ENCODE data around the gene PDXP.
"Not testable (repeated sequence)": the region's sequence is repeated elsewhere in the genome, so short reads cannot be mapped to it uniquely, and the experiment has no call there.

PDXP gene

DNA sequence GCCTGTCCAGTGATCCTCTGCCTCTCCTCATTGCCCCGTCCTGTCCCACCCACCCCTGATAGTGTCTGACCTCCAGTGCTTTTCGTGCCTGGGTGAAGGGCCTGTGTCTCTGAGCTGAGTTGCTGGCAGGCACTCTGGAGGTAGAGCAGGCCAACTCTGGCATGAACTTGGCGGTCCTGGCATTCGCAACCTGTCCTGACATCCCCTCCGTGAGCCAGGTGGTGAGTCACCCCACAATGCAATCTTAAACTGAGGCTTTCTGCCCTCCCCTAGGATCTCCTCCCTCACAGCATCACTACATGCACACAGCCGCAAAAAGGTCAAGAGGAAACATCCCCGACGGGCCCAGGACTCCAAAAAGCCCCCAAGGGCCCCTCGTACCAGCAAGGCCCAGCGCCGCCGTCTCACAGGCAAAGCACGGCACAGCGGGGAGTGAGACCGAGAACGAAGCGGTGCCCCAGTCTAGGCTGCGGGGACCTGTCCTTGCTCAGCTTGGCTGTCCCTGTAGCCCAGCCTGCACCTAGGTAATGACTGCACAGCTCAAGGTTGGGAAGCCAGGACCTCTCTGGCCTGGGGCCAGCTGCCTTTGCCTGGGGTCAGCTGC, 32.5 kb downstream of the PDXP start:
- DNase-seq (ENCODE audit: low read depth) = no peak
- H3K4me3 ChIP-seq (ENCODE audit: low read depth, low read length) = no peak overlapping the region
- no peak for TF ChIP-seq CTCF (IDR thresholded peaks at IDR 0.05; ENCODE audit: control insufficient read depth, extremely low read depth, insufficient read depth)

GRCh38 chr22:37692627-37693285, 34.2 kb downstream of the PDXP start:
- TF ChIP-seq CTCF (IDR thresholded peaks at IDR 0.05; ENCODE audit: control insufficient read depth, extremely low read depth, insufficient read depth) = no peak
- no peak for DNase-seq (ENCODE audit: low read depth)
- H3K4me3 ChIP-seq (ENCODE audit: low read depth, low read length) = no peak overlapping the region

DNA sequence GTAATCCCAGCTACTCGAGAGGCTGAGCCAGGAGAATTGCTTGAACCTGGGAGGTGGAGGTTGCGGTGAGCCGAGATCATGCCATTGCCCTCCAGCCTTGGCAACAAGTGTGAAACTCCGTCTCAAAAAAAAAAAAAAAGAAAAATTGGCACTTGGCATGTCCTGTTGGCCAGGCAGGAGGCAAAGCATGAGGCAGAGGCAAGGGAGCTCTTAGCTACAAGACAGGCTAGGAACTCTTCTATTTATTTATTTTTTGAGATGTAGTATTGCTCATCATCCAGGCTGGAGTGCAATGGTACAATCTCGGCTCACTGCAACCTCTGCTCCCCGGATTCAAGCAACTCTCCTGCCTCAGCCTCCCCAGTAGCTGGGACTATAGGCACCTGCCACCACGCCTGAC, 35.6 kb downstream of the PDXP start:
- DNase-seq (ENCODE audit: low read depth); H3K4me3 ChIP-seq (ENCODE audit: low read depth, low read length): not testable (repeated sequence)

DNA sequence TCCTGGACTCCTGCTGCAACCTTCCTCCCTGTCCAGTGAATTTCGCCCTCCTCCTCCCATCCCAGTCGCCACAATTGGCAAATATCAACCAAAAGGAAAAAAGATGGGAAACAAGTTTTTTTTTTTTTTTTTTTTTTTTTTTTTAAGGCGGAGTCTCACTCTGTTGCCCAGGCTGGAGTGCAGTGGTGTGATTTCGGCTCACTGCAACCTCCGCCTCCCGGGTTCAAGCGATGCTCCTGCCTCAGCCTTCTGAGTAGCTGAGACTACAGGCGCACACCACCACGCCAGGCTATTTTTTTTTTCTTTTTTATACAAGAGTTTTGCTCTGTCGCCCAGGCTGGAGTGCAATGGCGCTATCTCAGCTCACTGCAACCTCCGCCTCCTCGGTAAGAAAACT, 37.7 kb downstream of the PDXP start:
- peak overlapping the region; percentile 45 for H3K4me3 ChIP-seq (ENCODE audit: low read depth, low read length)
- not testable (repeated sequence) for DNase-seq (ENCODE audit: low read depth)

DNA sequence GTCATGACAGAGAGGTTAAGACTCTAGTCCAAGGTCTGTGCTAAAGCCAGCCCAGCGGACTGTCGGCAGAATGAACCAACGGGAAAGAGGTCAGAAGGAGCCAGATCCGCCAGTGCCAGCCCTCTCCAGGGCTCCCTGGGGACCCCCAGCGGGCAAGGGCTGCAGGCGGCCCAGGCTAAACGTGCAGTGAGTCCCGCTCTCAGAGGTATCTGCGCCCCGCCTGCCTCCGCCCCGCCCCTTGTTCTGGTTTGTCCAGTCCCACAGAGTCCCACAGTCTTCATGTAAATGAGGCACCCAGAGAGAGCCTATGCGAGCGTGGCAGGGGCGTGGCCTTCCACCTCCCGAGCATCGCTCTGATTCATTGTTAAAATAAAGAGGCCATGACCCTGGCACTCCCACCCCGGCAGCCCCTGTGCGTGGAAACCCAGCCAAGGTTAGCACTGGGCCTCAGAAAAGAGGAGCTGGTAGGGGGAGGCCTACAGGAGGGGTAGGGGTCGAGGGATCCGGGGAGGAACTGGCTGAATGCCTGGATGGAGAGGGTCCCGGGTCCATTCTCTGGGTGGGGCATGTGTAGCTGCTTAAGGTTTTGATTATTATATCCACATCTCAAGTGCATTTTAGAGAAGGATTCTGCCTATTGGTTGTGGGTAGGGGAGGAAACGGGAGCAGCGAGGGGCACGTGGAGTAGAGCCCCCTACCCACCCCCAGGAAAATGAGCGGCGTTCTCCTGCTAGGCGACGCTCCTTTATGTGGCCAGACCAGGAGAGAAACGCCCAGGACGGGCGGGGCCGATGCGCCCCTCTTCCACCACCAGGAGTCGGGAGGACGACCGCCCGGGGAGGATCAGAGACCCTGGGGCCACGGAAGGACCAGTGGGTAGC, 38.4 kb downstream of the PDXP start, which contains the start of gene TRIOBP:
TSS of gene TRIOBP (plus strand) at position 392 of the 881 bp plus-strand sequence. CDS start 4,318 bp downstream, outside the sequence.
- H3K4me3 ChIP-seq (ENCODE audit: low read depth, low read length) = peak within 1 kb of the TSS; percentile 45
- peak; percentile 89 for DNase-seq (ENCODE audit: low read depth)
- TF ChIP-seq CTCF (IDR thresholded peaks at IDR 0.05; ENCODE audit: control insufficient read depth, extremely low read depth, insufficient read depth) = peak; percentile 60

- H3K4me3 ChIP-seq (ENCODE audit: low read depth, low read length) = peak overlapping the region; percentile 45
- no peak for DNase-seq (ENCODE audit: low read depth)
- TF ChIP-seq CTCF (IDR thresholded peaks at IDR 0.05; ENCODE audit: control insufficient read depth, extremely low read depth, insufficient read depth) = no peak
Observed at GRCh38 chr22:37697538-37697835, 39.0 kb downstream of the PDXP start.

DNA sequence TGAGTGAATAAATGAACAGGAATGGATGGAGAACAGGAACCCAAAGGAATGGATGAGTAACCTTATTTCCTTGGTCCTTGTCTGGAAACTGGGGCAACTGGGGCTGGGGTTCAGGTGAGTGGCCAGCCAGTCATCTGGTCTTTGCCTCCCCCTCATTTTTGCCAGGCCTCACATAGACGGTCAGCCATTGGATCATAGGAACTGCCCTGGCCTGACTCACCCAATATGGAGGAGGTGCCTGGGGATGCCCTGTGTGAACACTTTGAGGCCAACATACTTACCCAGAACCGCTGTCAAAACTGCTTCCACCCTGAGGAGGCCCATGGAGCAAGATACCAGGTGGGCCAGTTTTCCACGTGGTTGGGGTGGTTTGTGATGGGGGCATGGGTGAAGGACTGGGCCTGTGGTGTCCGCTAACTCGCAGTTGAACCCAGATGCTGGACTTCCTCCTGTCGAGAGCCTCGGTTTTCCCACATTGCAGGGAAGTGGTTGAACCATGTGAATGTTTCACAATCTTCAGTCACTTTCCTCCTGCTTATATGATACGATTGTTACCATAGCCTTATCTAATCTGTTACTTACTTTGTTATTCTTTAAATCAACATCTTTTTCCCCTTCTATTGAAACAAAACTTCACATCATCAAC, 42.7 kb downstream of the PDXP start:
- no peak for TF ChIP-seq CTCF (IDR thresholded peaks at IDR 0.05; ENCODE audit: control insufficient read depth, extremely low read depth, insufficient read depth)
- no peak overlapping the region for H3K4me3 ChIP-seq (ENCODE audit: low read depth, low read length)
- DNase-seq (ENCODE audit: low read depth) = no peak

Data from LNCaP clone FGC (cell line).